GM12875 (cell line): Measurements from ENCODE around the gene ELOVL6.
"Not testable (repeated sequence)": the region's sequence is repeated elsewhere in the genome, so short reads cannot be mapped to it uniquely, and the experiment has no call there.

Experiments
- H3K4me3 ChIP-seq: one replicate; pipeline ENCODE4 v1.5.1; 2011; ENCODE audit warnings: low read depth, low read length, control low read depth
- CTCF ChIP-seq: IDR thresholded peaks from 2 replicates; pipeline ENCODE4 v1.5.1; 2011; ENCODE audit warnings: low read depth, mild to moderate bottlenecking, control low read depth, inconsistent platforms, low read length, moderate library complexity, borderline replicate concordance; ENCODE audit not compliant: insufficient read depth

ELOVL6 gene

DNA sequence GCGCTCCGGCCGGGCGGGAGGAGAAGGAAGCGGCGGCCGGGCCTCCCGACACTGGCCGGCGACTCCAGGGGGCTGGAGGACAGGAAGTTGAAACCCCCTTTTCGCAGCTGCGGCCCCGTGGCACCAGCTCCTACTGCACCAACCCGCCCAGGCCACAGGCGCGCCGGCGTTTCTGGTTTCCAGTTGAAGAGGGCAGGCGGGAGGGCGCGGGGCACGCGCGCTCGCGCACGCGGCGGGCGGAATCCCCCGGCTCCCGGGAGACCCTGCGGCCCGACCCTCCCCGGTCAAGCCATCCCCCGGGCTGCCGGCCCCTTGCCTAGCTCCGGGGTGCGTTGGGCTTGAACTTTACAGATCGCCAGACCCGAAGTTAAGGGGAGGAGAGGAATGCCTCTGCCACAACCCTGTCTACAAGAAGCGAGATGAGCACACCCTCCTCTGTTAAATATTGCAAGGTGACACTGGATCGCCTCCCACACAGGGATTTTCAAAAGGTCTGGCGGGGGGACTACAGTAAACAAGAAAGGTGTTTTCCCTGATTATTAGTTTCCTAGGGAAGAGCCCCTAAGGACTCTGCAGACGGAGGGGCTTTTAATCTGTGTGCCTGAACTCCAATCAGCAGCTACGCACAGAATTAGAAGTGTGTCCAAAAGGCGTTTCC lies 1.4 kb downstream of the ELOVL6 start:
- TF ChIP-seq CTCF, result 0 out of 2 replicates have a peak, but pooled peaks have one; percentile 1
- H3K4me3 ChIP-seq, result peak overlapping the region; percentile 84

GRCh38 chr4:110196206-110196870 lies 2.1 kb downstream of the ELOVL6 start:
- peak overlapping the region; percentile 84 for H3K4me3 ChIP-seq
- no peak for TF ChIP-seq CTCF

- H3K4me3 ChIP-seq, result peak overlapping the region; percentile 84
- no peak for TF ChIP-seq CTCF
These were observed 2.7 kb downstream of the ELOVL6 start for GRCh38 chr4:110195561-110196205.

- TF ChIP-seq CTCF, result no peak
- H3K4me3 ChIP-seq, result no peak overlapping the region
These were observed 4.3 kb downstream of the ELOVL6 start for GRCh38 chr4:110193822-110194761.

DNA sequence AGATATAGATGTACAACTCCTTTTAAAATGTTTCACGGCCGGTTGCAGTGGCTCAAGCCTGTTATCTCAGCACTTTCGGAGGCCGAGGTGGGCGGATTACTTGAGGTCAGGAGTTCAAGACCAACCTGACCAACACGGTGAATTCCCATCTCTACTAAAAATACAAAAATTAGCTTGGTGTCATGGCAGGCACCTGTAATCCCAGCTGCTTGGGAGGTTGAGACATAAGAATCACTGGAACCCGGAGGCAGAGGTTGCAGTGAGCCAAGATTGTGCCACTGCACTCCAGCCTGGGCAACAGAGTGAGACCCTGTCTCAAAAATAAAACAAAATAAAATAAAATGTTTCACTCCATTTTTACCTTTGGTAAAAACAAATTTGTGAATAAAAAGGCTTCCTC lies 5.1 kb downstream of the ELOVL6 start:
- not testable (repeated sequence) for H3K4me3 ChIP-seq

DNA sequence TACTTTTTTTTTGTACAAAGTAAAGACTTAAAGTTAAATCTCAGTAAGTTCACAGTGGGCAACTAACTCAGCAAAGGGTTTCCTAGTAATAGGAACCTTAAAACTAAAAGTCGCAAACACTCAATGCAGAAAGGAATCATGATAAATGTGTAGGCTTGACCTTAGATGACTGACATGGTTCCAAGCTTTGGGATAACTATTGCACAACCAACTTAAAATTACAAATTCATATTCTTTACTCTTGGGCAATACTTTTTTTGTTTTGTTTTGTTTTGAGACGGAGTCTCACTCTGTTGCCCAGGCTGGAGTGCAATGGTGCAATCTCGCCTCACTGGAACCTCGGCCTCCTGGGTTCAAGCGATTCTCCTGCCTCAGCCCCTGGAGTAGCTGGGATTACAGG lies 8.2 kb downstream of the ELOVL6 start:
- TF ChIP-seq CTCF, result no peak
- H3K4me3 ChIP-seq, result no peak overlapping the region

GRCh38 chr4:110188113-110188512 lies 10.3 kb downstream of the ELOVL6 start:
- no peak overlapping the region for H3K4me3 ChIP-seq
- TF ChIP-seq CTCF, result no peak
